HepG2 (cell line): ENCODE measurements around the gene AMZ1. TPM values are rescaled to one million over a fixed set of nuclear protein-coding genes. Genes with fewer than 3 reads are reported as not detected.

Source experiments
- ADNP ChIP-seq: sonication (generic); formaldehyde crosslinking; IDR thresholded peaks from 2 replicates; pipeline ENCODE4 v1.4.0; 2020; ENCODE audit warnings: missing genetic modification reagents
- BCL6 ChIP-seq: IDR thresholded peaks from 2 replicates; pipeline ENCODE4 v1.6.1; 2016; ENCODE audit warnings: missing genetic modification reagents, missing compliant biosample characterization
- CBX5 ChIP-seq: sonication (generic); formaldehyde crosslinking; IDR thresholded peaks from 2 replicates; pipeline ENCODE4 v1.4.0; 2020; ENCODE audit warnings: missing genetic modification reagents, borderline replicate concordance
- JUN ChIP-seq: sonication (generic); formaldehyde crosslinking; IDR thresholded peaks from 2 replicates; pipeline ENCODE4 v1.4.0; 2020; ENCODE audit warnings: mild to moderate bottlenecking, missing genetic modification reagents
- JUNB ChIP-seq: sonication (generic); formaldehyde crosslinking; IDR thresholded peaks from 2 replicates; pipeline ENCODE4 v1.8.0; 2022; ENCODE audit warnings: missing genetic modification reagents, mild to moderate bottlenecking, borderline replicate concordance
- KAT7 ChIP-seq: IDR thresholded peaks from 2 replicates; pipeline ENCODE4 v1.6.1; 2018; ENCODE audit warnings: borderline replicate concordance, missing compliant biosample characterization
- MBNL3 ChIP-seq: fragments of 250-450 bp; sonication (Bioruptor Pico); conservative IDR thresholded peaks from 2 replicates; pipeline ENCODE4 v1.8.0; 2022; ENCODE audit warnings: mild to moderate bottlenecking, inconsistent platforms
- MTA1 ChIP-seq: sonication (generic); formaldehyde crosslinking; IDR thresholded peaks from 2 replicates; pipeline ENCODE4 v1.4.0; 2020; ENCODE audit warnings: missing genetic modification reagents, mild to moderate bottlenecking, borderline replicate concordance
- RNF2 ChIP-seq: fragments of 450-650 bp; conservative IDR thresholded peaks from 2 replicates; pipeline ENCODE4 v1.6.1; 2016; ENCODE audit warnings: low read depth
- SMAD3 ChIP-seq: sonication (generic); formaldehyde crosslinking; IDR thresholded peaks from 2 replicates; pipeline ENCODE4 v1.4.0; 2020; ENCODE audit warnings: missing genetic modification reagents
- ZNF3 ChIP-seq: IDR thresholded peaks from 2 replicates; pipeline ENCODE4 v1.7.0; 2017; ENCODE audit warnings: inconsistent platforms
- ZNF589 ChIP-seq: sonication (generic); formaldehyde crosslinking; conservative IDR thresholded peaks from 2 replicates; pipeline ENCODE4 v1.8.0; 2022; ENCODE audit warnings: mild to moderate bottlenecking, moderate library complexity, missing genetic modification reagents
- ZNF615 ChIP-seq: sonication (generic); formaldehyde crosslinking; IDR thresholded peaks from 2 replicates; pipeline ENCODE4 v1.5.0; 2020; ENCODE audit warnings: mild to moderate bottlenecking, missing genetic modification reagents, borderline replicate concordance
- polyA plus RNA-seq, 8 experiments: library from polyadenylated mRNA; depleted of rRNA in 3 of 8; stranded (reverse) in 7 of 8; unstranded in 1 of 8; fragments of >200 nt; fragmentation: Illumina TruSeq in 4 of 8; extraction: Trizol in 4 of 8; gene quantifications; 2 replicates each; pipeline versions ENCODE4 v1.2.1 to v1.2.3, GENCODE V29; 2011 to 2016; ENCODE audit warnings: low read depth in 4 of 8, missing spikeins in 1 of 8, mixed read lengths in 1 of 8; ENCODE audit not compliant: insufficient read depth in 1 of 8
- total RNA-seq, 5 experiments: library from RNA; depleted of rRNA; stranded (reverse); fragments of >200 nt; fragmentation: Illumina TruSeq; extraction: Trizol; gene quantifications; 2 replicates each; pipeline ENCODE4 v1.2.3, GENCODE V29; 2016; ENCODE audit warnings: low read depth in 1 of 5
- TF ChIP-seq, protein P1 (sequence below): sonication (generic); formaldehyde crosslinking; IDR thresholded peaks from 2 replicates; pipeline ENCODE4 v1.4.0; 2020; ENCODE audit warnings: missing genetic modification reagents
- TF ChIP-seq, protein P2 (sequence below): IDR thresholded peaks from 2 replicates; pipeline ENCODE4 v1.6.1; 2016; ENCODE audit warnings: low read depth, borderline replicate concordance
- TF ChIP-seq, protein P3 (sequence below): fragments of 450-650 bp; IDR thresholded peaks from 2 replicates; pipeline ENCODE4 v1.6.1; 2016
- TF ChIP-seq, protein P4 (sequence below): sonication (generic); formaldehyde crosslinking; IDR thresholded peaks from 2 replicates; pipeline ENCODE4 v1.5.0; 2020; ENCODE audit warnings: missing genetic modification reagents
- TF ChIP-seq, protein P5 (sequence below): sonication (generic); formaldehyde crosslinking; conservative IDR thresholded peaks from 2 replicates; pipeline ENCODE4 v1.4.0; 2020; ENCODE audit warnings: missing genetic modification reagents

AMZ1 gene
- total and polyA plus RNA-seq, 2 of the 13 experiments (the other 11 are each of a cell fraction or from before 2014, with no cell fraction given): 0.03 TPM; not detected in 1

DNA sequence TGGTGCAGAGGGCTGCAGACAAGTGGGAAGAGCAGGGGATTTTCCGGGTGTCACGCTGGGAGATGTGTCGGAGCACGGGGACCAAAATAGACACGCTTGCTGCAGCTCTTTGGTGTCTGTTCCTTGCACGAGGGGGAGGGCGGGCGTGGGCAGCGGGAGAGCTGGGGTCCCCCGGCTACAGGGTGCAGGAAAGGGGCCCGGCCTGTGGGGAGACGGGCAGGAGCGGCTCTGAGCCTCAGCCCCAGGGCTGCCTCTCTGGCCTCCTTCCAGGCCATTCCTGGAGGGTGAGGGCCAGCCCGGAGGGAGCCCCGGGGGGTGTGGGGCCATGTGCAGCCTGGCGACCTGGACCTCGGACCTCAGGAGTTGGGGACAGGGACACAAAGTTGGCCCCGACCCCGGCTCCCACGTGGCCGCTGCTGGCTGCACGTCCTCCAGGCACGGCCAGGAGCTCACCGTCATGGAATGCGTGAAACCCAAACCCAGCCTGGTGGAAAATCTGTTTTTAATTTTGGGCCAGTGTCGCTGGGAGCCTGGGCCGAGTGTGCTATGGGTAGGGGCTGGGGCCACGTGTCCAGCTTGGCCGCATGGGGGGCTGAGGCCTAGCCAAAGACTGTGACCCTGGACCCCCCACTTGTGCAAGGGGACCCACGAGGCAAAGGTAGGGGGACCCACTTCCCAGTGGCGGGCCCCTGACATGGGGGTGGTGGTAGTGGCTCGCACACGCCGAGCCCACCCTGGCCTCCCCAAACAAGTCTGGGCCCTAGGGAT, 49.6 kb upstream of the AMZ1 start (continued):
- TF ChIP-seq, protein P1, sequence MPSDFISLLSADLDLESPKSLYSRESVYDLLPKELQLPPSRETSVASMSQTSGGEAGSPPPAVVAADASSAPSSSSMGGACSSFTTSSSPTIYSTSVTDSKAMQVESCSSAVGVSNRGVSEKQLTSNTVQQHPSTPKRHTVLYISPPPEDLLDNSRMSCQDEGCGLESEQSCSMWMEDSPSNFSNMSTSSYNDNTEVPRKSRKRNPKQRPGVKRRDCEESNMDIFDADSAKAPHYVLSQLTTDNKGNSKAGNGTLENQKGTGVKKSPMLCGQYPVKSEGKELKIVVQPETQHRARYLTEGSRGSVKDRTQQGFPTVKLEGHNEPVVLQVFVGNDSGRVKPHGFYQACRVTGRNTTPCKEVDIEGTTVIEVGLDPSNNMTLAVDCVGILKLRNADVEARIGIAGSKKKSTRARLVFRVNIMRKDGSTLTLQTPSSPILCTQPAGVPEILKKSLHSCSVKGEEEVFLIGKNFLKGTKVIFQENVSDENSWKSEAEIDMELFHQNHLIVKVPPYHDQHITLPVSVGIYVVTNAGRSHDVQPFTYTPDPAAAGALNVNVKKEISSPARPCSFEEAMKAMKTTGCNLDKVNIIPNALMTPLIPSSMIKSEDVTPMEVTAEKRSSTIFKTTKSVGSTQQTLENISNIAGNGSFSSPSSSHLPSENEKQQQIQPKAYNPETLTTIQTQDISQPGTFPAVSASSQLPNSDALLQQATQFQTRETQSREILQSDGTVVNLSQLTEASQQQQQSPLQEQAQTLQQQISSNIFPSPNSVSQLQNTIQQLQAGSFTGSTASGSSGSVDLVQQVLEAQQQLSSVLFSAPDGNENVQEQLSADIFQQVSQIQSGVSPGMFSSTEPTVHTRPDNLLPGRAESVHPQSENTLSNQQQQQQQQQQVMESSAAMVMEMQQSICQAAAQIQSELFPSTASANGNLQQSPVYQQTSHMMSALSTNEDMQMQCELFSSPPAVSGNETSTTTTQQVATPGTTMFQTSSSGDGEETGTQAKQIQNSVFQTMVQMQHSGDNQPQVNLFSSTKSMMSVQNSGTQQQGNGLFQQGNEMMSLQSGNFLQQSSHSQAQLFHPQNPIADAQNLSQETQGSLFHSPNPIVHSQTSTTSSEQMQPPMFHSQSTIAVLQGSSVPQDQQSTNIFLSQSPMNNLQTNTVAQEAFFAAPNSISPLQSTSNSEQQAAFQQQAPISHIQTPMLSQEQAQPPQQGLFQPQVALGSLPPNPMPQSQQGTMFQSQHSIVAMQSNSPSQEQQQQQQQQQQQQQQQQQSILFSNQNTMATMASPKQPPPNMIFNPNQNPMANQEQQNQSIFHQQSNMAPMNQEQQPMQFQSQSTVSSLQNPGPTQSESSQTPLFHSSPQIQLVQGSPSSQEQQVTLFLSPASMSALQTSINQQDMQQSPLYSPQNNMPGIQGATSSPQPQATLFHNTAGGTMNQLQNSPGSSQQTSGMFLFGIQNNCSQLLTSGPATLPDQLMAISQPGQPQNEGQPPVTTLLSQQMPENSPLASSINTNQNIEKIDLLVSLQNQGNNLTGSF: peak; percentile 80
- TF ChIP-seq ZNF3 (CRISPR knock-in tag) (no peak), KAT7 (CRISPR knock-in tag) (no peak), BCL6 (CRISPR knock-in tag) (peak; percentile 98), SMAD3 (CRISPR knock-in tag) (no peak), ADNP (CRISPR knock-in tag) (no peak), MBNL3 (no peak), MTA1 (CRISPR knock-in tag) (peak; percentile 96), JUNB (CRISPR knock-in tag) (no peak), RNF2 (peak; percentile 73), ZNF615 (CRISPR knock-in tag) (no peak), CBX5 (CRISPR knock-in tag) (no peak; the same call in 1 of the 2 replicates), ZNF589 (CRISPR knock-in tag) (peak; percentile 81), JUN (CRISPR knock-in tag) (no peak)
- TF ChIP-seq, protein P2, sequence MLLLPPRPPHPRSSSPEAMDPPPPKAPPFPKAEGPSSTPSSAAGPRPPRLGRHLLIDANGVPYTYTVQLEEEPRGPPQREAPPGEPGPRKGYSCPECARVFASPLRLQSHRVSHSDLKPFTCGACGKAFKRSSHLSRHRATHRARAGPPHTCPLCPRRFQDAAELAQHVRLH (CRISPR knock-in tag): peak; percentile 90; the same call in 1 of the 2 replicates
- TF ChIP-seq, protein P3, sequence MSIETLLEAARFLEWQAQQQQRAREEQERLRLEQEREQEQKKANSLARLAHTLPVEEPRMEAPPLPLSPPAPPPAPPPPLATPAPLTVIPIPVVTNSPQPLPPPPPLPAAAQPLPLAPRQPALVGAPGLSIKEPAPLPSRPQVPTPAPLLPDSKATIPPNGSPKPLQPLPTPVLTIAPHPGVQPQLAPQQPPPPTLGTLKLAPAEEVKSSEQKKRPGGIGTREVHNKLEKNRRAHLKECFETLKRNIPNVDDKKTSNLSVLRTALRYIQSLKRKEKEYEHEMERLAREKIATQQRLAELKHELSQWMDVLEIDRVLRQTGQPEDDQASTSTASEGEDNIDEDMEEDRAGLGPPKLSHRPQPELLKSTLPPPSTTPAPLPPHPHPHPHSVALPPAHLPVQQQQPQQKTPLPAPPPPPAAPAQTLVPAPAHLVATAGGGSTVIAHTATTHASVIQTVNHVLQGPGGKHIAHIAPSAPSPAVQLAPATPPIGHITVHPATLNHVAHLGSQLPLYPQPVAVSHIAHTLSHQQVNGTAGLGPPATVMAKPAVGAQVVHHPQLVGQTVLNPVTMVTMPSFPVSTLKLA: peak; percentile 89
- TF ChIP-seq, protein P4, sequence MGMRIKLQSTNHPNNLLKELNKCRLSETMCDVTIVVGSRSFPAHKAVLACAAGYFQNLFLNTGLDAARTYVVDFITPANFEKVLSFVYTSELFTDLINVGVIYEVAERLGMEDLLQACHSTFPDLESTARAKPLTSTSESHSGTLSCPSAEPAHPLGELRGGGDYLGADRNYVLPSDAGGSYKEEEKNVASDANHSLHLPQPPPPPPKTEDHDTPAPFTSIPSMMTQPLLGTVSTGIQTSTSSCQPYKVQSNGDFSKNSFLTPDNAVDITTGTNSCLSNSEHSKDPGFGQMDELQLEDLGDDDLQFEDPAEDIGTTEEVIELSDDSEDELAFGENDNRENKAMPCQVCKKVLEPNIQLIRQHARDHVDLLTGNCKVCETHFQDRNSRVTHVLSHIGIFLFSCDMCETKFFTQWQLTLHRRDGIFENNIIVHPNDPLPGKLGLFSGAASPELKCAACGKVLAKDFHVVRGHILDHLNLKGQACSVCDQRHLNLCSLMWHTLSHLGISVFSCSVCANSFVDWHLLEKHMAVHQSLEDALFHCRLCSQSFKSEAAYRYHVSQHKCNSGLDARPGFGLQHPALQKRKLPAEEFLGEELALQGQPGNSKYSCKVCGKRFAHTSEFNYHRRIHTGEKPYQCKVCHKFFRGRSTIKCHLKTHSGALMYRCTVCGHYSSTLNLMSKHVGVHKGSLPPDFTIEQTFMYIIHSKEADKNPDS: peak; percentile 64; the same call in 1 of the 2 replicates
- TF ChIP-seq, protein P5, sequence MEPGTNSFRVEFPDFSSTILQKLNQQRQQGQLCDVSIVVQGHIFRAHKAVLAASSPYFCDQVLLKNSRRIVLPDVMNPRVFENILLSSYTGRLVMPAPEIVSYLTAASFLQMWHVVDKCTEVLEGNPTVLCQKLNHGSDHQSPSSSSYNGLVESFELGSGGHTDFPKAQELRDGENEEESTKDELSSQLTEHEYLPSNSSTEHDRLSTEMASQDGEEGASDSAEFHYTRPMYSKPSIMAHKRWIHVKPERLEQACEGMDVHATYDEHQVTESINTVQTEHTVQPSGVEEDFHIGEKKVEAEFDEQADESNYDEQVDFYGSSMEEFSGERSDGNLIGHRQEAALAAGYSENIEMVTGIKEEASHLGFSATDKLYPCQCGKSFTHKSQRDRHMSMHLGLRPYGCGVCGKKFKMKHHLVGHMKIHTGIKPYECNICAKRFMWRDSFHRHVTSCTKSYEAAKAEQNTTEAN (CRISPR knock-in tag): peak; percentile 87
